Measurements from ENCODE around the gene SORT1. TPM values are rescaled to one million over a fixed set of nuclear protein-coding genes. Genes with fewer than 3 reads are reported as not detected.

SORT1 gene
- polyA plus RNA-seq, 3 donors, result 21.3 to 41.1 (median 35.3) TPM

GRCh38 chr1:109412551-109412950 lies 14.8 kb upstream of the SORT1 start:
- Histone ChIP-seq H2AFZ (ENCODE audit: insufficient read depth, low read depth, low read length, poor library complexity, severe bottlenecking) (no peak overlapping the region), H3K9ac (ENCODE audit: insufficient read depth, low read length, poor library complexity, severe bottlenecking) (no peak overlapping the region), H3K9me3 (replicated peaks in 1 of 2; ENCODE audit: control insufficient read depth in 1 of 2, insufficient read depth in 1 of 2, low read length in 2 of 2) (no peaks in the 10 kb centered on the region), H3K4me1 (ENCODE audit: control insufficient read depth in 1 of 2, insufficient read depth in 2 of 2, low read length in 2 of 2) (no peaks in the 10 kb centered on the region), H3K79me2 (ENCODE audit: insufficient read depth, low read length) (peaks cover 15% of the 10 kb centered on the region), H3K27ac (ENCODE audit: low read depth in 1 of 2, low read length in 2 of 2) (no peak overlapping the region), H3K4me2 (replicated peaks; ENCODE audit: extremely low read depth, low read length, poor library complexity, severe bottlenecking) (no peak overlapping the region), H4K20me1 (ENCODE audit: insufficient read depth, low read length) (peaks cover 63% of the 10 kb centered on the region), H3K4me3 (replicated peaks in 1 of 3; ENCODE audit: low read depth in 2 of 3, low read length in 3 of 3) (no peak overlapping the region), H3K27me3 (ENCODE audit: control insufficient read depth in 2 of 2, insufficient read depth in 2 of 2, low read length in 2 of 2) (no peaks in the 10 kb centered on the region), H3K36me3 (replicated peaks in 1 of 2; ENCODE audit: control insufficient read depth in 1 of 2, insufficient read depth in 2 of 2, low read length in 2 of 2) (peaks cover 96 to 99% of the 10 kb centered on the region in 2 donors)
- intact Hi-C loops (cut with micrococcal nuclease), result no loop called here
- TF ChIP-seq, protein P1, sequence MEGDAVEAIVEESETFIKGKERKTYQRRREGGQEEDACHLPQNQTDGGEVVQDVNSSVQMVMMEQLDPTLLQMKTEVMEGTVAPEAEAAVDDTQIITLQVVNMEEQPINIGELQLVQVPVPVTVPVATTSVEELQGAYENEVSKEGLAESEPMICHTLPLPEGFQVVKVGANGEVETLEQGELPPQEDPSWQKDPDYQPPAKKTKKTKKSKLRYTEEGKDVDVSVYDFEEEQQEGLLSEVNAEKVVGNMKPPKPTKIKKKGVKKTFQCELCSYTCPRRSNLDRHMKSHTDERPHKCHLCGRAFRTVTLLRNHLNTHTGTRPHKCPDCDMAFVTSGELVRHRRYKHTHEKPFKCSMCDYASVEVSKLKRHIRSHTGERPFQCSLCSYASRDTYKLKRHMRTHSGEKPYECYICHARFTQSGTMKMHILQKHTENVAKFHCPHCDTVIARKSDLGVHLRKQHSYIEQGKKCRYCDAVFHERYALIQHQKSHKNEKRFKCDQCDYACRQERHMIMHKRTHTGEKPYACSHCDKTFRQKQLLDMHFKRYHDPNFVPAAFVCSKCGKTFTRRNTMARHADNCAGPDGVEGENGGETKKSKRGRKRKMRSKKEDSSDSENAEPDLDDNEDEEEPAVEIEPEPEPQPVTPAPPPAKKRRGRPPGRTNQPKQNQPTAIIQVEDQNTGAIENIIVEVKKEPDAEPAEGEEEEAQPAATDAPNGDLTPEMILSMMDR (IDR thresholded peaks at IDR 0.05), result no peak
- H3K9me3 Mint-ChIP-seq, result no peaks in the 10 kb centered on the region
- no peak overlapping the region for H3K27ac Mint-ChIP-seq
- H3K27me3 Mint-ChIP-seq (ENCODE audit: low read depth in 3 of 3), result peaks cover 0 to 1% (median 0%) of the 10 kb centered on the region in 3 donors
- no peak overlapping the region for H3K4me3 Mint-ChIP-seq
- H3K4me1 Mint-ChIP-seq, result no peaks in the 10 kb centered on the region
- no CpG with 5 or more reads among the region's 2 CpGs for WGBS (ENCODE audit: insufficient coverage)
- no peak for DNase-seq
- peaks cover 91 to 98% of the 10 kb centered on the region in 2 donors for H3K36me3 Mint-ChIP-seq

- no peaks in the 10 kb centered on the region for H4K20me1 ChIP-seq (ENCODE audit: insufficient read depth, low read length)
- Mint-ChIP-seq H3K4me1 (no peaks in the 10 kb centered on the region), H3K27me3 (ENCODE audit: low read depth in 3 of 3) (peaks cover 0 to 1% (median 0%) of the 10 kb centered on the region in 3 donors), H3K36me3 (peaks cover 65 to 81% of the 10 kb centered on the region in 2 donors), H3K4me3 (no peak overlapping the region), H3K9me3 (no peaks in the 10 kb centered on the region), H3K27ac (peak overlapping the region in 1 of 7 donors; percentile 69)
- no peaks in the 10 kb centered on the region for H3K4me1 ChIP-seq (ENCODE audit: control insufficient read depth in 1 of 2, insufficient read depth in 2 of 2, low read length in 2 of 2)
- H3K4me2 ChIP-seq (replicated peaks; ENCODE audit: extremely low read depth, low read length, poor library complexity, severe bottlenecking), result no peak overlapping the region
- TF ChIP-seq, protein P1 (IDR thresholded peaks at IDR 0.05), result no peak
- no peak overlapping the region for H3K9ac ChIP-seq (ENCODE audit: insufficient read depth, low read length, poor library complexity, severe bottlenecking)
- H3K9me3 ChIP-seq (replicated peaks in 1 of 2; ENCODE audit: control insufficient read depth in 1 of 2, insufficient read depth in 1 of 2, low read length in 2 of 2), result no peaks in the 10 kb centered on the region
- intact Hi-C loops (cut with micrococcal nuclease), result no loop called here
- WGBS (ENCODE audit: insufficient coverage), result no CpG with 5 or more reads among the region's 4 CpGs
- H3K4me3 ChIP-seq (replicated peaks in 1 of 3; ENCODE audit: low read depth in 2 of 3, low read length in 3 of 3), result no peak overlapping the region
- H3K79me2 ChIP-seq (ENCODE audit: insufficient read depth, low read length), result no peaks in the 10 kb centered on the region
- H3K36me3 ChIP-seq (replicated peaks in 1 of 2; ENCODE audit: control insufficient read depth in 1 of 2, insufficient read depth in 2 of 2, low read length in 2 of 2), result peaks cover 61 to 100% of the 10 kb centered on the region in 2 donors
- H2AFZ ChIP-seq (ENCODE audit: insufficient read depth, low read depth, low read length, poor library complexity, severe bottlenecking), result no peak overlapping the region
- DNase-seq, result no peak
- H3K27ac ChIP-seq (ENCODE audit: low read depth in 1 of 2, low read length in 2 of 2), result no peak overlapping the region
- no peaks in the 10 kb centered on the region for H3K27me3 ChIP-seq (ENCODE audit: control insufficient read depth in 2 of 2, insufficient read depth in 2 of 2, low read length in 2 of 2)
Observed at GRCh38 chr1:109404838-109405237, 7.1 kb upstream of the SORT1 start.
